Adrenal gland (tissue), 12 donors: ENCODE data around the gene SH2D2A. TPM values are rescaled to one million over a fixed set of nuclear protein-coding genes. Genes with fewer than 3 reads are reported as not detected.

Source experiments
- DNase-seq, 7 donors: peaks; one replicate each; pipeline ENCODE4 v3.0.0-alpha.2; 2019 to 2020
- H3K27ac ChIP-seq, 5 donors: fragments of 200-600 bp; sonication (generic) in 4 of 5; 1 replicate in 3 of 5; 2 replicates in 2 of 5; pipeline versions ENCODE4 v1.5.1 to v1.8.0; 2016 to 2020; ENCODE audit warnings: mild to moderate bottlenecking in 1 of 5
- H3K27me3 ChIP-seq: fragments of 200-600 bp; 2 replicates; pipeline ENCODE4 v1.8.0; 2021
- H3K36me3 ChIP-seq, 2 donors: fragments of 200-600 bp; replicated peaks in 1 of 2; 1 replicate in 1 of 2; 2 replicates in 1 of 2; pipeline versions ENCODE4 v1.5.1 to v1.8.0; 2018 to 2022
- H3K4me1 ChIP-seq, 2 donors: fragments of 200-600 bp; replicated peaks in 1 of 2; 1 replicate in 1 of 2; 2 replicates in 1 of 2; pipeline versions ENCODE4 v1.5.1 to v1.8.0; 2018 to 2021
- H3K4me3 ChIP-seq, 4 donors: fragments of 200-600 bp; sonication (generic) in 3 of 4; one replicate each; pipeline ENCODE4 v1.5.1; 2016 to 2018
- H3K9me3 ChIP-seq, 3 donors: fragments of 200-600 bp; sonication (generic) in 1 of 3; replicated peaks in 1 of 3; 1 replicate in 2 of 3; 2 replicates in 1 of 3; pipeline versions ENCODE4 v1.5.1 to v1.8.0; 2016 to 2021
- CTCF ChIP-seq, 6 experiments: fragments of 450-650 bp in 4 of 6; fragments of 200-600 bp in 2 of 6; sonication (generic) in 1 of 6; IDR thresholded peaks; 1 replicate in 5 of 6; 2 replicates in 1 of 6; pipeline versions ENCODE4 v1.5.1 to v1.8.0; 2016 to 2021; ENCODE audit warnings: antibody characterized with exemption in 6 of 6, mild to moderate bottlenecking in 2 of 6, moderate library complexity in 1 of 6
- POLR2A ChIP-seq, 2 donors: fragments of 450-650 bp; IDR thresholded peaks; one replicate each; pipeline ENCODE4 v1.6.1; 2017; ENCODE audit warnings: antibody characterized with exemption in 2 of 2, mild to moderate bottlenecking in 2 of 2, moderate library complexity in 1 of 2
- WGBS, 4 donors: extraction: QIAGEN DNeasy Blood & Tissue Kit in 2 of 4; methylation state at CpG; one replicate each; pipeline versions ENCODE4 v1.1.5 to v1.1.7; 2013 to 2017; 5-methylcytosine and 5-hydroxymethylcytosine counted together
- intact Hi-C, 2 donors: fragments of 100-400 bp; cut with DNase I; formaldehyde crosslinking; loops; one replicate each; pipeline versions ENCODE4 v1.14.1 to v1.15.0; 2022 to 2023
- polyA plus RNA-seq, 3 donors: library from polyadenylated mRNA; stranded (reverse); fragments of 200-250 nt in 2 of 3; fragments of 350-450 nt in 1 of 3; fragmentation: Illumina TruSeq in 1 of 3; extraction: RNeasy Lipid Tissue Mini Kit (QIAGEN cat#74804) in 1 of 3; gene quantifications; one replicate each; pipeline ENCODE4 v1.2.3, GENCODE V29; 2013 to 2014
- total RNA-seq, 9 donors: library from RNA; depleted of rRNA in 4 of 9; stranded (reverse); fragments of >200 nt in 4 of 9; fragments of 120-200 nt in 1 of 9; fragmentation: NEBNext Ultra II Directional in 1 of 9; extraction: Animal tissue kit (Norgen Biotek cat#: 25700) in 1 of 9; gene quantifications; one replicate each; pipeline versions ENCODE4 v1.1.0 to v1.2.4, GENCODE V29; 2013 to 2023
- donor health status: healthy with polysubstance abuse.
- donor health status: Bipolar disorder and iron deficiency.
- donor health status: DM: yes; HTN: yes; CAD: no.
- donor health status: DM: no; HTN: no; CAD: no.
- donor health status: DM: no; HTN: no; CAD: no.
- donor health status: DM: yes; HTN: yes; CAD: no.

The SH2D2A gene
- total and polyA plus RNA-seq, 12 donors, result 0.11 to 4.8 (median 2.1) TPM; not detected in 1

GRCh38 chr1:156785458-156785857, 31.2 kb downstream of the SH2D2A start:
- WGBS, 4 donors, result 84 to 93% (median 85%) methylated on average over 6 of the region's 6 CpGs
- no peak overlapping the region for H3K27ac ChIP-seq
- DNase-seq, result no peak
- peaks cover 0 to 60% of the 10 kb centered on the region in 2 donors for H3K36me3 ChIP-seq
- intact Hi-C loops, result no loop called here
- no peaks in the 10 kb centered on the region for H3K9me3 ChIP-seq
- H3K27me3 ChIP-seq, result no peaks in the 10 kb centered on the region
- H3K4me1 ChIP-seq, result peaks cover 18 to 20% of the 10 kb centered on the region in 2 donors
- TF ChIP-seq CTCF (IDR thresholded peaks at IDR 0.05) (no peak), POLR2A (IDR thresholded peaks at IDR 0.05) (no peak)
- no peak overlapping the region for H3K4me3 ChIP-seq

- peaks cover 19 to 35% of the 10 kb centered on the region in 2 donors for H3K4me1 ChIP-seq
Measured at GRCh38 chr1:156781585-156782186, 35.0 kb downstream of the SH2D2A start.

GRCh38 chr1:156777573-156777972, 39.1 kb downstream of the SH2D2A start:
- DNase-seq, result no peak
- intact Hi-C loops, result no loop called here
- 38 to 67% (median 47%) methylated on average over 1 of the region's 1 CpG for WGBS, 4 donors
- no peaks in the 10 kb centered on the region for H3K9me3 ChIP-seq
- no peak overlapping the region for H3K27ac ChIP-seq
- no peak overlapping the region for H3K4me3 ChIP-seq
- peaks cover 0 to 3% of the 10 kb centered on the region in 2 donors for H3K36me3 ChIP-seq
- H3K27me3 ChIP-seq, result no peaks in the 10 kb centered on the region
- no peak for TF ChIP-seq POLR2A (IDR thresholded peaks at IDR 0.05)
- TF ChIP-seq CTCF (IDR thresholded peaks at IDR 0.05), result no peak
- H3K4me1 ChIP-seq, result peaks cover 27 to 58% of the 10 kb centered on the region in 2 donors

More at GRCh38 chr1:156781585-156782186, 35.0 kb downstream of the SH2D2A start:
- no peaks in the 10 kb centered on the region for H3K9me3 ChIP-seq
- no peaks in the 10 kb centered on the region for H3K27me3 ChIP-seq
- peaks cover 0 to 37% of the 10 kb centered on the region in 2 donors for H3K36me3 ChIP-seq
- H3K4me3 ChIP-seq, result no peak overlapping the region
- peak overlapping the region; percentile 14 to 73 (median 45) for H3K27ac ChIP-seq
- TF ChIP-seq POLR2A (IDR thresholded peaks at IDR 0.05), result no peak
- no peak for TF ChIP-seq CTCF (IDR thresholded peaks at IDR 0.05)
- peak in 4 of 7 donors; percentile 55 to 73 (median 68) for DNase-seq
- intact Hi-C loops, result no loop called here

GRCh38 chr1:156776942-156777341, 39.7 kb downstream of the SH2D2A start:
- peak in 1 of 7 donors; percentile 41 for DNase-seq
- TF ChIP-seq CTCF (IDR thresholded peaks at IDR 0.05) (no peak), POLR2A (IDR thresholded peaks at IDR 0.05) (no peak)
- H3K27me3 ChIP-seq, result no peaks in the 10 kb centered on the region
- intact Hi-C loops, result no loop called here
- no peaks in the 10 kb centered on the region for H3K36me3 ChIP-seq
- no peak overlapping the region for H3K4me3 ChIP-seq
- peak overlapping the region in 1 of 5 donors; percentile 47 for H3K27ac ChIP-seq
- no peaks in the 10 kb centered on the region for H3K9me3 ChIP-seq
- peaks cover 22 to 58% of the 10 kb centered on the region in 2 donors for H3K4me1 ChIP-seq
- 71 to 80% (median 75%) methylated on average over 4 of the region's 4 CpGs for WGBS, 4 donors
